K562 treated with DMSO at 1 percent for 4 hours (cell line): Measurements from ENCODE around the gene DEFB110. TPM values are rescaled to one million over a fixed set of nuclear protein-coding genes. Genes with fewer than 3 reads are reported as not detected.

Experiments
- total RNA-seq: library from RNA; unstranded; fragments of 300-600 nt; gene quantifications from 2 replicates; pipeline ENCODE4 v1.2.3, GENCODE V29; 2022; ENCODE audit not compliant: insufficient read depth

DEFB110 gene
- total RNA-seq = not detected in 2 replicates

GRCh38 chr6:50021894-50022293 lies at the start of gene DEFB110:
DEFB110 (minus strand) TSS chr6:50021994; CDS start chr6:50021935, 59 bp downstream.

DNA sequence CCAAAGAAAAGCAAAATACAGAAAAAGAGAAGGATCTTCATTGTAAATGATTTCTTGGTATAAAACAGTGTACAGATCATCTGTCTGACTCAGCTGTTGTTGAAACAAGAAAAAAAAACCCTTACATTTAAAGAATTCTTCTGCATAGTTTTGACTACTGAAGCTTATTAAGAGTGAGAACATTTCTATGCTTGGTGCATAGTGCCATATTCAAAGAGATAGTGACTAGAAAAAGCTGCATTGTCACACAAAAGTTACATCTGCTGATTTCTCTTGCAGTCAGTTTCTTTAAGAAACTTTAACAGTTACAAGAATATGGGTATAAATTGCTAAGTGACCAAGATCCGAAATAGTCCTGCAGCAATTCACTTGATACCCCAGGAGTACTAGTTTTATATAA lies 28.0 kb upstream of the DEFB110 start, which contains the start of gene DEFB112:
TSS of gene DEFB112 (minus strand) at position 101 of the 400 bp plus-strand sequence. CDS start at position 41, 60 bp downstream.

DNA sequence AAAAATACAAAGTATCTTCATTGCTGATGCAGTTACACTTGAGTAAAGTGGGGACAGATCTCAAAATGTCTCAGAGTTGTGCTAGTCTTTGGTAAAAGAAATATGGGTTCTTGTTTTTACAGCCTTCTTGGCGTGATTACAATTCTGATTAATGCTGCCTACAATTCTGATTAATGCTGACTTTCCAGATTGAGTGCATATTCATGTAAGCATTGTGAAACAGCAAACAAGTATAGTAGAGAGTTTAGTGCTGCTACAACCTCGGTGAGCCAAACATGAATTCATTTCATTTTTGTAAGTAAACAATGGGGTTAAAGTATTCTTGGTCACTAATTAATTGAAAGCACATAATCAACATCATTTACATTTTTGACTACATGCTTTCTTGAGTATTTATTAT lies 52.2 kb downstream of the DEFB110 start, which contains the start of gene DEFB113:
TSS of gene DEFB113 (minus strand) at position 21 of the 400 bp plus-strand sequence. CDS start at position 21, 0 bp downstream.

Other genes starting within 250 kb of the DEFB110 start
- not detected in 2 replicates for gene PGK2, start 234.7 kb downstream of the DEFB110 start, total RNA-seq
- gene CRISP1, start 155.5 kb downstream of the DEFB110 start, total RNA-seq = not detected in 2 replicates
- gene DEFB114, start 57.8 kb downstream of the DEFB110 start, total RNA-seq = not detected in 2 replicates
- gene DEFB113, start 52.4 kb downstream of the DEFB110 start, total RNA-seq = not detected in 2 replicates
- not detected in 2 replicates for gene DEFB112, start 27.9 kb upstream of the DEFB110 start, total RNA-seq